LoVo (cell line): ENCODE data around the gene CDC25B.
A peak's percentile ranks its signal among the peaks of the same experiment; 100 is the strongest.

ENCODE experiments used
- DNase-seq: peaks from one replicate; pipeline ENCODE4 v3.0.0-alpha.2; 2016; ENCODE audit warnings: low spot score

The CDC25B gene

GRCh38 chr20:3804254-3804751 is 8.2 kb downstream of the CDC25B start:
- DNase-seq = no peak

GRCh38 chr20:3804781-3805180 is 8.7 kb downstream of the CDC25B start:
- DNase-seq = no peak

GRCh38 chr20:3808544-3808943 is 12.4 kb downstream of the CDC25B start:
- DNase-seq = no peak

- peak; percentile 98 for DNase-seq
These were observed 15.6 kb downstream of the CDC25B start for GRCh38 chr20:3811467-3812258.

GRCh38 chr20:3812259-3812681 is 16.2 kb downstream of the CDC25B start:
- no peak for DNase-seq

GRCh38 chr20:3812975-3813847 is 17.1 kb downstream of the CDC25B start:
- DNase-seq = no peak

GRCh38 chr20:3813848-3814581 is 17.9 kb downstream of the CDC25B start:
- DNase-seq = no peak

GRCh38 chr20:3814928-3815495 is 18.9 kb downstream of the CDC25B start:
- DNase-seq = no peak

- DNase-seq = no peak
These were observed 19.7 kb downstream of the CDC25B start for GRCh38 chr20:3815703-3816315.

DNA sequence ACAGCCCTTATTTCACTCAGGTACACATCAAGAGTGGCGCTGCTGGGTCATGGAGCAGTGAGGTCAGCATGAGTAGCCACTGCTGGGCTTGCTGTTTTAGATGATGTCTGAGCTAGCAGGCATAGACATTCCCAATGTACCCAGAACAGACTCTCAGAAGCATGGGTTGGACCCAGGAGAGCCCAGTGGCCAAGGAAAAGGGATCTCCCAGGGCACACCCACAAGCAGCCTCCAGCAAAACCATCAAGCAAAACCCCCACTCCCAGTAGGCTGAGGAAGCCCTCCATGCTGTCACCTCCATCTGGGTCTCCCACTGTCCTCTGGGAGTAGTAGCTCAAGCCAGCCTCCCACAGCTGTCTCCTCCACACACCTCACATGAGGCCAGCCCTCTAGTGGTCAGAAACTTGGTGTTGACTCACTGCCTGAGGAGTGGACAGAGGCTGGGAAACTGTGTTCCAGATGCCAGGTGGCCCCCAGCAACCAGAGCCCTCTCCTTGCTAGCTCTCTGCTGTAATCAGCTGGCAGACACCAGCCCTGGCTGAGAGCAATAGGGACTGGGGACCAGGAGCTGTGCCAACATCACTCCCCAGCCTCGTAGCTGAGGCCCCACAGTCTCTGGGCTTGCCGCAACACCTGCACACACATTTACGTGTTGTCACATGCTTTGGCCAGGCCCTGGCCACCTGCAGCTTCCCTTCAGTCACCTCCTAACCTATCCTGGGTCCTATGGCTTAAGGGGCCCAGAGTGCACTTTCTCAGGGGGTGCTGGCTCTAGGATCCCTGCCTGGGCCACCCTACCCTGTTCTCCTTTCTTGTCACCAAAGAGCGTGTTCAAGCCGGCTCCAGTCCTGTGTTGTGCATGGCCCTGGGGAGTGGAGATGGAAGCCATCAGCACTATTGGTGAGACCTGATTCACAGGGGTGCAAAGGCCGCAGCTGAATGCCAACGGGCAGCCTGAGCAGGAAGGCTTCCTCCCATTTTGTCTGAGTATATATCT is 22.3 kb downstream of the CDC25B start:
- peak; percentile 72 for DNase-seq

DNA sequence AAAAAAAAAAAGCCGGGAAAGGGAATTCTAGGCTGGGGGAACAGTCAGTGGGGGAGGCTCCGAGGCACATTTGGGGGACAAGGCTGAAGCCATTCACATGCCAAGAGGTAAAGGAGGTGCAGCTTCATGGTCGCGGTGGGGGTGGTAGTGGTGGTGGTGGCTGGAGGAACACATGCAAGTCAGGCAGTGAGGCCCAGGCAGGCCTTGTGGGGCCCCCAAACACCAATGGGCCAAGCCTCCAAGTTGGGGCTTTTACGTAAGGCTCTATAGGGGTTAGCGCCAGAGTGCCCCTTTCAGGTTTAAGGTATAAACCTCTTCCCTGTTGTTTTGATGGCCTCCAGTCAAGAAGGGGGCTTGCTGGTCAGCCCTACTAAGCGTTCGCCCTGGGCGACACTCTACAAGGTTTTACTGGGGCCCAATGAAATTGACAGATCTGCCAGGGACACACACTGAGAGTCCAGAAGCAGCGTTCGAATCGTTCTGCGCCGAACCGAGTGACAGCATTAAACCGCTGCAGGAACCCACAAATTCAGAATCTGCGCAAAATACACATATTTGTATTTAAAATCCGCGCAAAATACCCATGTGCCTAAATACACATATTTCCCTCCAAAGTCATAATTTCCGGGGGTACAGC is 23.4 kb downstream of the CDC25B start:
- DNase-seq = no peak

GRCh38 chr20:3820048-3820900 is 24.2 kb downstream of the CDC25B start, which contains the start of gene AP5S1:
AP5S1 (plus strand) TSS chr20:3820547; CDS start chr20:3822118, 1,571 bp downstream.
- peak; percentile 95 for DNase-seq

GRCh38 chr20:3820901-3821727 is 25.0 kb downstream of the CDC25B start:
- no peak for DNase-seq

- no peak for DNase-seq
These were observed 25.9 kb downstream of the CDC25B start for GRCh38 chr20:3821996-3822395.

GRCh38 chr20:3823881-3824280 is 27.8 kb downstream of the CDC25B start:
- no peak for DNase-seq

DNA sequence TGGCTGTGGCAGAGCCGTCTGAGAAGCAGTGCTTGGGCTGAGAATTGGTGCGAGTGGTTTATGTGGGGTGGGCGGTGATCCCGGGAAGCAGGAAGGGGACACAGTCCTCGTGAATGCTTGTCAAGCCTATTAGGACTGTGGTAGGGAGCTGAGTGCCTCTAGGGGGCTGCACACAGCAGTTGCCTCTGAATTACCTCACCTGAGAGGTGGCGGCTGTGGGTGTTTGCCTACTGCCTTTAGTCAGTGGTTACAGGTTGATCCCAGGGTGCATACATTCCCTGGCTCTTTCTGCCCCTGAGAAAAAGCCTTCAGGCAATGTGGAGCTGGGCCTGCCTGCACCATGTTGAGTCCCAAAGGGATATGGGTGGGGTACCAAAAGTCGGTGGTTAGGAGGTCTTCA is 29.4 kb downstream of the CDC25B start:
- no peak for DNase-seq

DNA sequence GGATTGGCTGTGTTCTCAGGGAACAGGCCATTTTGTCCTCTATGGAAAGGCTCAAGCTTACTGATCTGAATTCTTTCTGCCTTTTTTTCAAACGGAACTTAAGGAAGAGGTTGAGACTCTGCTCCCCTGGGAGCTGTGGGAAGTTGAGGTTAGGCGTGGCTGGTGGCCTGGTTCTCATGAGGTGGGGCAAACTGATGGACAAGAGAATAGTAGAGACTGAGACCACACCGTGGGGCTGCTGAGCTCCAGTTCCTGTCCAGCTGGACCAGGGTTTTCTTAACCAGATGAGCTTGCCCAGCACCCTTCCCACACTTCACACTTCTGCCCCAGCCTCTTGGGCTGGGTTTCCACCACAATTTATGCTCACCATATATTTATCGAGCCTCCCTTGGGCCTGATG is 30.3 kb downstream of the CDC25B start:
- no peak for DNase-seq

GRCh38 chr20:3828798-3829197 is 32.7 kb downstream of the CDC25B start:
- DNase-seq = no peak
